Effector memory CD4-positive, alpha-beta T cell (primary cell): Measurements from ENCODE around the gene DNAL4.

Experiments
- DNase-seq, 3 donors: peaks; one replicate each; pipeline ENCODE4 v3.0.0-alpha.2; 2020
- H3K27ac ChIP-seq: 2 replicates; pipeline ENCODE4 v1.7.0; 2013; ENCODE audit warnings: mild to moderate bottlenecking, low read length, moderate library complexity; ENCODE audit not compliant: insufficient read depth, poor library complexity, severe bottlenecking
- H3K27me3 ChIP-seq: replicated peaks from 2 replicates; pipeline ENCODE4 v1.7.0; 2013; ENCODE audit warnings: mild to moderate bottlenecking, low read length; ENCODE audit not compliant: insufficient read depth, control insufficient read depth, poor library complexity, severe bottlenecking
- H3K36me3 ChIP-seq: 2 replicates; pipeline ENCODE4 v1.7.0; 2013; ENCODE audit warnings: mild to moderate bottlenecking, low read length, moderate library complexity; ENCODE audit not compliant: control insufficient read depth, insufficient read depth
- H3K4me1 ChIP-seq: 2 replicates; pipeline ENCODE4 v1.7.0; 2013; ENCODE audit warnings: low read length, mild to moderate bottlenecking; ENCODE audit not compliant: control insufficient read depth, insufficient read depth, poor library complexity, severe bottlenecking
- H3K4me3 ChIP-seq: 2 replicates; pipeline ENCODE4 v1.7.0; 2013; ENCODE audit warnings: low read length, low read depth, mild to moderate bottlenecking; ENCODE audit not compliant: insufficient read depth, poor library complexity, severe bottlenecking
- H3K9me3 ChIP-seq: 2 replicates; pipeline ENCODE4 v1.7.0; 2013; ENCODE audit warnings: mild to moderate bottlenecking, low read length, moderate library complexity; ENCODE audit not compliant: control insufficient read depth

Gene DNAL4

DNA sequence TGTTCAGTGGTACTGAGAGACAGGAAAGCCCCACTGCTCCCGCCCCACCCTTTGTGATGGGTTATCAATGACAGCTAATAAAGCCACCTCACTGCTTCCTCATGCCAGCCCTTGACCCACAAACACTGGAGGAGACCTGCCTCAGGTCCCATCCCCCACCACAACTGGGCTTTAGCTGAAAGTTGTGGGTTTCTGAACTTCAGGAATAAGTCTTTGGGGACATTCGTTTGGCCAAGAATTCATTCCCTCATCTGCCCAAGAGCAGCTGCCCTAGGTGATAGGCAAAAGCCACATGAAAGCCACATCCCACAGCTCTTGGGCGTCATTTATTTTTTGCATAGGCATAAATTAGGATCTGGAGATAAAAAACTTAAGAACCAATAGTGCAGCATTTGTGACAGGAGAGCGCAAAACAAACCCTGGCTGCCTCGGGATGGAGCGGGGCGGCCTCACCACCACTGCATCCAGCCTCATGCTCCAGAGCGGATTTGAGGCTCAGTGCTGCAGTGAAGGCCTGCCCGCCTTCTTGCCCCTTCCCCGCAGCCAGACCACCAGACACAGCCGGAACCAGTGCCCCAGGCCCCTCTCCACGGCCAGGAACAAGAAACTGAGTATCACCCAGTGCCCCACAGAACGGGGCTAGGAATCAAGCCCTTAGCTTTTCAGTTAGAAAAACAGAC, 59.4 kb downstream of the DNAL4 start:
- Histone ChIP-seq H3K27ac (peak overlapping the region; percentile 44), H3K36me3 (peaks cover 81% of the 10 kb centered on the region), H3K4me1 (peaks cover 8% of the 10 kb centered on the region), H3K4me3 (no peak overlapping the region), H3K27me3 (no peaks in the 10 kb centered on the region), H3K9me3 (no peaks in the 10 kb centered on the region)
- no peak for DNase-seq

DNA sequence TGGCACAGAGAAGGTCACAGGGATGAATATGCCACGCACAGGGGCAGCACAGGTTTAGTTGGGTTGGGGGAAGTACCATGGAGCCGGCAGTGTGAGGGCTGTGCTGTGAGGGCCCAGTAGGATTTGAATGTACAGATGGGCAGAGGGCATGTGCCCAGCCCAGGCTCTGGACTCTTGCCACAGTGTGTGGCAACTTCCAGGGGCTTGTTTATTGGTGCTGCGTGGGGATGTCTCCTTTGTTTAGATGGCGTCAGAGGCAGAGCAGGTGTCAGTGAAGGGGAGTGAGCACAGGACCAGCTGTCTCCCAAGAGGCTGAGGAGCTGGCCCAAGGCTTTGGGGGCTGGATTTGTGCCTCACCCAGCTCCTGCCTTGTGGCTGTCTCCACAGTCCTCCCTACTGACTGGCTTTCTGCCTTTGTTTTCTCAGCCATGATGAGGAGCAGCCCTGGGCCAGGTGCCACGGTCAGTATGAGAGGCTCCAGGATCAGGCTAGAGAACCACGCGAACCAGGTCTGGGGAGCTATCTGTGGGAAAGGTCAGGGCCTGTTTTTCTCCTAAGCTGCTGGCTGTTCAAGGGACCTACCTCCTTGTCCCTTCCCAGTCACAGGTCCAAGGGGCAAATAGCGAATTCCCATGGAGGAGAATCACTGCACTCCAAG, 60.1 kb downstream of the DNAL4 start:
- Histone ChIP-seq H3K27me3 (no peaks in the 10 kb centered on the region), H3K9me3 (no peaks in the 10 kb centered on the region), H3K27ac (no peak overlapping the region), H3K4me3 (no peak overlapping the region), H3K4me1 (peaks cover 8% of the 10 kb centered on the region), H3K36me3 (peaks cover 81% of the 10 kb centered on the region)
- no peak for DNase-seq

DNA sequence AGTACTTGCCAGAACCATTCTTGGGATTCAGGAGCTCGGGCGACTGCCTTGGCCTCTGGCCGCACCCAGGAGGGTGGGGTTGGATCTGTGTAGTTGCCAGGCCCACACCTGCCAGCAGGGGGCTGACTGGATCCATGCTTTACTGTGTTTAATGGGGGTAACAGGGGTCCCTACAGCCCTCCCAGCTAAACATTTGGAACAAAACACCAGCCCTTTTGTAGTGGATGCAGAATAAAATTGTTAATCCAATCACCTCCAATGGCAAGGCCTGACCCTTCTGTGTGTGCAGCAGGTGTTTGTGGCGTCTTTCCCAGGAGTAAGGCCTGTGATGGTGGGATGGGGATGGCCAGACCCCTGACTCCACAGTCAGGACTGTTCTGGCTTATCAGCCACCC, 60.6 kb downstream of the DNAL4 start:
- H3K27me3 ChIP-seq = no peaks in the 10 kb centered on the region
- no peak overlapping the region for H3K4me3 ChIP-seq
- peaks cover 8% of the 10 kb centered on the region for H3K4me1 ChIP-seq
- no peaks in the 10 kb centered on the region for H3K9me3 ChIP-seq
- no peak overlapping the region for H3K27ac ChIP-seq
- no peak for DNase-seq
- peaks cover 81% of the 10 kb centered on the region for H3K36me3 ChIP-seq

DNA sequence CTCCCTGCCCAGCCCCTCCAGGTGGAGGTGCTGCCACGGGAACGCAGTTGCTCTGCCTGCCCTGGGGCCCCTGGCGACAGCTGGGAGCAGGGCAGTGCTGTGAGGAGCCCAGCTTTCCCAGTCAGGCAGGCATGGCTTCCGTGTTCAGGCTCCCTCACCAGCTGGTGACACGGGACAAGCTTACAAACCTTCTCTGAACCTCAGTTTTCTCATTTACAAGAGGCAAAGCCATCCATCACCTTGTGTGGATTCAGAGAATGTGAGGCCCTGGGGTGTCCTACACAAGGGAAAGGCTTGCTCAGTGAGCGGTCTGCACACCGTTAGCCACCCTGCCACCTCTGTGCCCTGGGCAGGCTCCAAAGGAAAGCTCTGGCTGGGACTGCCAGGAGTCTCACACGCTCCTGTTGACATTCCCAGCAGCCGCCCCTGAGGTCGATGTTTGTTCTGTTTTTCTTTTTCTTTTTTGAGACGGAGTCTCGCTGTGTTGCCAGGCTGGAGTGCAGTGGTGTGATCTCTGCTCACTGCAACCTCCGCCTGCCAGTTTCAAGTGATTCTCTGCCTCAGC, 61.6 kb downstream of the DNAL4 start:
- H3K27me3 ChIP-seq = no peaks in the 10 kb centered on the region
- no peak overlapping the region for H3K27ac ChIP-seq
- H3K36me3 ChIP-seq = peaks cover 81% of the 10 kb centered on the region
- no peak for DNase-seq
- peaks cover under 1% of the 10 kb centered on the region for H3K4me1 ChIP-seq
- H3K9me3 ChIP-seq = no peaks in the 10 kb centered on the region
- no peak overlapping the region for H3K4me3 ChIP-seq

DNA sequence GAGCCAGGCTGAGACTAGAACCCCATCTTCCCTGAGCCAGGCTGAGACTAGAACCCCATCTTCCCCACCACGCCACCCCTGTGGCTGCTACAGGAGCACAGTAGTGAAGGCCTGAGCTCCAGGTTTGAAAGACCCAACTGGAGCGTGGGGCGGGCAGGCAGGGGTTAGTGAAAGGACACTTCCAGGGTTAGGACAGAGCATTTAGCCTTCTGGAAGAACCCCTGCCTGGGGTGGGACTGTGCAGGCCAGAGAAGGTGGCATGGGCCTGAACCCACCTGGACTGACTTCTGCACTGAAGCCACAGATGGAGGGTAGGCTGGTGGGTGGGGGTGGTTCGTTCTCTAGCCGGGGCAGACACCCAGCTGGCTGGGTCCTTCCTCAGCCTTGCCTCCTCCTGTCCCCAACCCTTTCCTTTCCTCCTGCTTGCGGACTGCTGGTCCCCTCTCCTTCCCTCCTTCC, 62.2 kb downstream of the DNAL4 start:
- Histone ChIP-seq H3K4me3 (no peak overlapping the region), H3K36me3 (peaks cover 81% of the 10 kb centered on the region), H3K27ac (no peak overlapping the region), H3K27me3 (no peaks in the 10 kb centered on the region), H3K4me1 (no peaks in the 10 kb centered on the region), H3K9me3 (no peaks in the 10 kb centered on the region)
- no peak for DNase-seq

DNA sequence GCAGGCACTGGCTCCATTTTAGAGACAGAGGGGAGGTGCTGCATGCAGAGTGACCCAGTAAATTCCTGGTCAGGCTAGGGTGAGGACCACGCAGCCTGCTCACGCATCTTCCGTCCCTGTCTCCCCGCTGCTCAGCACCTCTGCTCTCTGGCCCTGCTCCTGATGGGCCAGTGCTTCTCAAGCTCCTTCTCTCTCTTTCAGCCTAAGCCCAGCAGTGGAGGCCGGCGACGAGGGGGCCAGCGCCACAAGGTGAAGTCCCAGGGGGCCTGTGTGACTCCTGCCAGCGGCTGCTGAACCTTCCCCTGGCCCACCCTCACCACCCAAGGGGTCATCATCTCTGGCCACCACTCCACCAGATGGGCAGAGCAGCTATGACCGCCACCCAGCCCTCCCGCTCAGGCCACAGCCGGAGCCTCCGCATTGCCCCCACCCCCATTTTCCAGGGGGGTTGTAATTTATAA, 63.5 kb downstream of the DNAL4 start:
- Histone ChIP-seq H3K27me3 (no peaks in the 10 kb centered on the region), H3K9me3 (no peaks in the 10 kb centered on the region), H3K4me1 (no peaks in the 10 kb centered on the region), H3K36me3 (peaks cover 81% of the 10 kb centered on the region), H3K27ac (no peak overlapping the region), H3K4me3 (no peak overlapping the region)
- no peak for DNase-seq

DNA sequence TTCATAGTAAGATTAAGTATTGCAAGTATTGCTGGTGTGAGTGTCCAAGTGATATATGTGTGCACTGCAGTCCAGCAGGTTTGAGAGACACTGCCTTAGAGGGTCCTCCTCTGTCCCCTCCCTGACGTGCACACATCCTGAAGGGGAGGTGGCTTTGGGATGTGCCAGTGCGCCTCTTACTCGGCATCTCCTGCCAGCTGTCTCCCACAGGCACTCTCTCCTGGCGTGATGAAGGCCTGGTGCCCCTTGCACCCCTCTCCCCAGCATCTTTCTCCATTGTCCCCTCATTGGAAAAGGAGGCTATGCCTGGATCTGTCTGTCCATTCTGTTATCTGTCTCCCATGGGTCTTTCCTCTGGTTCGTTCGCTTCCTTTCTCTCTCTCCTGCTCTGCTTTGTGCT, 64.0 kb downstream of the DNAL4 start:
- no peaks in the 10 kb centered on the region for H3K27me3 ChIP-seq
- no peaks in the 10 kb centered on the region for H3K4me1 ChIP-seq
- H3K27ac ChIP-seq = no peak overlapping the region
- H3K36me3 ChIP-seq = peaks cover 81% of the 10 kb centered on the region
- H3K4me3 ChIP-seq = no peak overlapping the region
- DNase-seq = no peak
- H3K9me3 ChIP-seq = no peaks in the 10 kb centered on the region

DNA sequence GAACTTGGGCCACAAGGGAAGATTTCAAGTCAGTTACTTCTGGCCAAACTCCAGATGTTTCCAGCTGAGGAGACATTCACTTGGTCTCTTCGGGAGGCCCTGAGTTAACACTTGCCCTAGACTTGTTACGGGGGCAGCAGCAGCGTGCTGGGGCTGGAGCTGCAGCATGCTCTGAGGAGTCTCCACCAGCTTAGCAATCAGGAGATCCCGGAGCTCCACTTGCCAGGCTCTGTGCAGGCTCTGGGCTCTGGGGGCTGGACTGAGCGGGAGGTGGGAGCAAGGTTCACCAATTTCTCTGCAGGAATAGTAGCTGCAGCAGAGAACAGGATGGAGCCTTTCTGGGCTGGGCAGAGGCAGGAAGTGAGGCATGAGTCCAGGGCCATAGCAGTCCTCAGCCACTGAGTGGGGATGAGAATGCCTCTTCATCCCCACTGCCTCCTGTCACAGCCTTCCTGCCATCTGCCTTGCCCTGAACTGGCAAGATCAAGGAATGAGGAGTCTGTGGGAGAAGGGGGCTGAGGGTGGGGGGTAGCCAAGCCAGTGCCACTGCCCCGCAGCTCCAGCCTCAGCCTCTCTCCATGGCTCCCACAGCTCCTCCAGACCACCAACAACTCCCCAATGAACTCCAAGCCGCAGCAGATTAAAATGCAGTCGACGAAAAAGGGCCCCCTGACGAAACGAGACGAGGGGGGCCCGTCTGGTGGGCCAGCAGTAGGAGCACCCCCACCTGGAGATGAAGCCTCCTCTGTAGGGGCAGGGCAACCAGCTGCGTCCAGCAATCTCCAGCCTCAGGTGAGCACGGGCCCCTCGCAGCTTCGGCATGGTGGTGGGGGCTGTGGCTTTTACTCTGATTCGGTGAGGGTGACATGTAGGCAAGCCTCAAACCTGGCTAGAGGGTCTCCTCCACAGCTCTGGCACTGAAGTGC, 64.8 kb downstream of the DNAL4 start:
- Histone ChIP-seq H3K27ac (no peak overlapping the region), H3K9me3 (no peaks in the 10 kb centered on the region), H3K4me3 (no peak overlapping the region), H3K27me3 (no peaks in the 10 kb centered on the region), H3K36me3 (peaks cover 81% of the 10 kb centered on the region), H3K4me1 (no peaks in the 10 kb centered on the region)
- DNase-seq = no peak
